Stimulated activated CD8-positive, alpha-beta memory T cell treated with anti-CD3 and anti-CD28 coated beads, Interleukin-15, amount 100 ng/mL, for 4 hours (primary cell): ENCODE measurements around the gene ZBTB4.
"Not testable (repeated sequence)": the region's sequence is repeated elsewhere in the genome, so short reads cannot be mapped to it uniquely, and the experiment has no call there.

Experiments used
- DNase-seq, 2 donors: peaks; one replicate each; pipeline ENCODE4 v3.0.0-alpha.2; 2020; ENCODE audit warnings: low read depth in 2 of 2

The ZBTB4 gene

DNA sequence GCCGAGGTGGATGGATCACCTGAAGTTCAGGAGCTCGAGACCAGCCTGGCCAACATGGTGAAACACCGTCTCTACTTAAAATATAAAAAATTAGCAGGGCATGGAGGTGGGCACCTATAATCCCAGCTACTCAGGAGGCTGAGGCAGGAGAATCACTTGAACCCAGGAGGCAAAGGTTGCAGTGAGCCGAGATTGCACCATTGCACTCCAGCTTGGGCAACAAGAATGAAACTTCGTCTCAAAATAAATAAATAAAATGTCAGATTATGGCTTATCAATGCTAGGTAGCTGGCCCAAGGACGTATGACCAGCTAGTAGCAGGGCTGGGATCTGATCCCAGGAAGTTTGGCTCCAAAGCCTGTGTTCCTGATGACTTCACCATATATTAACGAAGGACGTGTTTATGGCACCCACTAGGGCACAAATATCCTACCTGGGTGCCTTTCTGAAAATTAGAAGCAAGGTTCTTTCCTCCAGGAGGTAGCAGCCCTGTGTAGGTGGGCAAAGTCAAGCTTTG, 8.9 kb downstream of the ZBTB4 start:
- DNase-seq, result not testable (repeated sequence)

GRCh38 chr17:7469843-7470242, 9.6 kb downstream of the ZBTB4 start:
- DNase-seq, result not testable (repeated sequence)

DNA sequence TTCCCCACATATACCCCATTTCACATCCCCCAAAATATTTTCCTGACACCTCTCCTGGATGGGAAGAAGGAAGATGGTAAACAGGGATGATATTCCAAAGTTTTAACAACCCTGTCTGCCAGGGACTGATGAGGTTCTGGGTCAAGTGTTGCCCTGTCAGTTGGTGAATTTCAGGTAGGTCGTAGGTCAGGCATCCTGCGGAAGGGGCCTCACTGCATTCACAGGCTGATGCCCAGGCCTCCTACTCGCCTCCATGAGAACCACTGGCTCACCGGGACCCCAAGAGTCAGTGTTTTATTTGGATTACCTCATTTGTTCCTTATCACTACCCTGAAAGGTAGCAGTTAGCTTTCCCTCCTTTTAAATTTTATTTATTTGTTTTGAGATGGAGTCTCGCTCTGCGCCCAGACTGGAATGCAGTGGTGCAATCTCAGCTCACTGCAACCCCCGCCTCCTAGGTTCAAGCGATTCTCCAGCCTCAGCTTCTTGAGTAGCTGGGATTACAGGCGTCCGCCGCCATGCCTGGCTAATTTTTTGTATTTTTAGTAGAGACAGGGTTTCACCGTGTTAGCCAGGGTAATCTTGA, 10.5 kb downstream of the ZBTB4 start:
- no peak for DNase-seq

DNA sequence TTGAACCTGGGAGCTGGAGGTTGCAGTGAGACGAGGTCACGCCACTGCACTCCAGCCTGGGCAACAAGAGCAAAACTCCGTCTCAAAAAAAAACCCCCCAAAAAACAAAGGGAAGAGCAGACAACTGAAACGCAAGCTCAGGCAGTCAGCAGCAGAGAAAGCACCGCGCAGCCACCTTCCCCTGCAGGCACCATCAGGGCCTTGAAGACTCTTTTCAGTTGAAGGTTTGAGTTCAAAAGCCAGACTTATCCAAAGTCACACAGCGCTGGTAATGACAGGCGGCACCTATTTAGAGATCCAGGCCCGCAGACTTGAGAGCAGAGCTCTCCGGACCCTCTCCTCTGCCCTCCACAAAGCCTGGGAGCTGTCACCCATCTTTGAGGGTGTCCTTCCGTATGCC, 11.1 kb downstream of the ZBTB4 start:
- DNase-seq, result no peak

- DNase-seq, result no peak
Measured at GRCh38 chr17:7467498-7467897, 11.9 kb downstream of the ZBTB4 start.

GRCh38 chr17:7466639-7467341, 12.6 kb downstream of the ZBTB4 start:
- no peak for DNase-seq

GRCh38 chr17:7466318-7466638, 13.2 kb downstream of the ZBTB4 start:
- no peak for DNase-seq

- no peak for DNase-seq
Measured at GRCh38 chr17:7465597-7466275, 13.7 kb downstream of the ZBTB4 start.

- no peak for DNase-seq
Measured at GRCh38 chr17:7464081-7464480, 15.3 kb downstream of the ZBTB4 start.

- DNase-seq, result no peak
Measured at GRCh38 chr17:7463372-7463846, 16.0 kb downstream of the ZBTB4 start.

GRCh38 chr17:7462474-7463371, 16.7 kb downstream of the ZBTB4 start:
- DNase-seq, result no peak

- no peak for DNase-seq
Measured at GRCh38 chr17:7460850-7461660, 18.4 kb downstream of the ZBTB4 start.

- DNase-seq, result no peak
Measured at GRCh38 chr17:7459961-7460545, 19.4 kb downstream of the ZBTB4 start.

GRCh38 chr17:7448461-7448860, 31.0 kb downstream of the ZBTB4 start:
- DNase-seq, result no peak

DNA sequence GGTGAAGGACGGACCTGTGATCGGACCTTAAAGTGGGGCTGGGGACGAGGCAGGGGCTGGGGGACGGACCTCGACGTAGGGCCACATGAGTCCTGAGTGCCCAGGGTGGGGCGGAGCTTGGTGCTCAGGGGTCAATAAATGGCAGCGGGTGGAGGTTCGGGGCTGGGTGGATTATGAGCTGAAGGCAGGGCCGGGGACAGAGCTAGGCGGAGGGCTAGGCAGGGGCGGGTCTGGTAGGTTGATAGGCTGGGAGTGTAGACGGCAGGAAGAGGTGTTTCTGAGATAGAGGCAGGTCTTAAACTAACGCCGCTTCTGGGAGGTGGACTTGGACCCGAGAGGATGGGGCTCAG, 33.8 kb downstream of the ZBTB4 start:
- no peak for DNase-seq

DNA sequence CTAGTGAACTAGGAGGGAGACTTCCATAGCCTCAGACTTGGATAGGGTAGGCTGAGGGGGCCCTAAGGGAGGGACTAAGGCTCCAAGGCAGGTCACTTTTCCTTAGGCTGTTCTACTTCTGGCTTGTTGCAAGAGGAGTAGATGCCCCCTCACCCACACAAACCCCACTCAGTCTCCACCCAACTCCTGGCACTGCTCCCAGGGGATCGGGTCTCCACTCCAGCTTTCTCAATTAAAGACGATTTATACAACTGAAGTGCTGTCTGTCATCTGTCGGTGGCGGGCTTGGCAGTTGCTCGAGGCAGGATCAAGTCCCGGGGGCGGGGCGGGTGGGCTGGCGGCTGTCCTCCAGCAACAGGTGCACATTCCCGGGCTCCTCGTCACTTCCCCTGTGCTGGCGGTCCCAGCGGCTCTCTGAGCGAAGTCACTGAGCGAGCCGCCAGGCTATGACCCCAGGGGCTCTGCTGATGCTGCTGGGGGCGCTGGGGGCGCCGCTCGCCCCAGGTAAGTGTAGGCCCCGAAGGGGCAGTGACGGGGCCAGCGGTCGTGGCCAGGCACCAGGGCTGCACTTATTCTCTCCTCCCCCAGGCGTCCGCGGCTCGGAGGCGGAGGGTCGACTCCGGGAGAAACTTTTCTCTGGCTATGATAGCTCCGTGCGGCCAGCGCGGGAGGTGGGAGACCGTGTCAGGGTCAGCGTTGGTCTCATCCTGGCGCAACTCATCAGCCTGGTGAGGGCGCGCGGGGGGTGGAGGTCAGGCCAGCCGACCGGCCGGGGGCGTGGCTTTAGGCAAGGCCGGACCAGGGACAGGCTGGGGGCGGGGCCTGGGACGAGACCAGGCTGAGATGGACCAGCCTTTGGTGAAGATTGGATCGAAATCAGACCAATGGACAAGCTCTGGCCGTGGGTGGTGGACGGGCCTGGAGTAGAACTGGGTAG, 34.5 kb downstream of the ZBTB4 start, which contains the start of gene CHRNB1:
Gene CHRNB1, plus strand, starts transcription at position 380 of the 937 bp plus-strand sequence. Its CDS starts 67 bp downstream, at position 447.
- no peak for DNase-seq

DNA sequence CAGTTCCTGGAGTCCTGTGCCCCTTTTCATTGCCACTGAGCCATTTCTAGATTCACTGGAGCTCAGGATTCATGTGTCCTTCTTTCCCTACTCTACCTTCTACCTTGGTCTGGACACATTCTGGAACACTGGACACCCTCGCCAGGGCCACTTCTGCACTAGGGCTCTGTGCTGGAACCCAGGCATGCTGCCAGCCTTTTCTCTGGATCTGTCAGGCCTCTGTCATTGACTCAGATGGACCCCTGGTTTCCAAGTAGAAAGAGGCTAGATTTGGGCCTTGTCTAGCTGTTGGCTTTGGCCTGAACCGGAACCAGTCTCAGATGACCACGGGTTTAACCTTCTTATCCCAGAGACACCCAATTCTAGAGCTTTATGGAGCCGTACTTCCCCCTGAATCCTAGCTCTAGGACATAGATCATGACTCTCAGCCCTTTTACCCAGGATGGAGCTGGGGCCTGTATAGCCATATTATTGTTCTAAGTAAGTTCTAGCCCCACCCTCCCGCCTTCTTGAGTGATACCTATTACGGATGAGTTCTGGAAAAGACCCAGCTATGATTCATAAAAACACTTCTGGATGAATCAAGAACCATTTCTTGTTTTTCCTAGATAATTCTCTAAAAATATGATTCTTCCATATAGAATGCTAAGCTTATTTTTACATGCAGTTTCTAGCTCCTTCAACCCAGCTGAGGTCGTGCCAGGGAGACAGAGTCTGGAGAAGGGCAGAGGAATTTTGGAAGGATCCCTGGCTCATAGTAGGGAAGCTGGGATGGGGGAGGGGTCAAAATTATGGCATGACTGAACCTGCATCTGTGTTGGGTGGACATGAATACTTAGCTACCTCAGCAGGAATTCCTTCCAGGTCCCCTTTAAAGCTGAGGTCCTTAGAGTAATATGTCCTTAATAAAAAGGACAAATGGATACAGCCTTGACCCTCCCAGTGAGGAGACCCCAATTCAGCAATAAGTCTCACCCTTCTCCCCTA, 35.6 kb downstream of the ZBTB4 start:
- no peak for DNase-seq

DNA sequence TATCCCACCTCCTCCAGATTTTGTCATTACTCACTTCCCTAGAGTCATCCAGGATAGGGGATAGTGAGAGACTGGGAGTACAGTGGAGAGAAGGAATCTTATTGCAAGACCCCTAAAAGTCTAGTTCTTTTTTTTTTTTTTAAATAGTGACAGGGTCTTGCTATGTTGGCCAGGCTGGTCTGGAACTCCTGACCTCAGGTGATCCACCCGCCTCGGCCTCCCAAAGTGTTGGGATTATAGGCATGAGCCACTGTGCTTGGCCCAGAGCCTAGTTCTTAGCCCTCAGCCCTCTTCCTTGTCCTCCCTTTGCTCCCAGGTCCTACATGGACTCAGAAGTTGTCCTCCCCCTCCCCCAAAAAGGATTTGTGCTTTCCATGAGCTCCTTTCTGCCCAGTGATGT, 37.3 kb downstream of the ZBTB4 start:
- no peak for DNase-seq
